MM.1S (cell line): ENCODE measurements around the gene NAIF1.

ENCODE experiments used
- EZH2 ChIP-seq: fragments of 300-600 bp; sonication (generic); optimal IDR thresholded peaks from 2 replicates; pipeline ENCODE3; 2017; ENCODE audit warnings: low read depth, mild to moderate bottlenecking, antibody characterized with exemption, low read length, mixed read lengths
- EZH2phosphoT487 ChIP-seq: fragments of 300-600 bp; sonication (generic); IDR thresholded peaks from 2 replicates; pipeline ENCODE4 v1.6.1; 2018; ENCODE audit warnings: antibody characterized with exemption, low read length
- TF ChIP-seq, protein P1 (sequence below): fragments of 300-600 bp; sonication (generic); IDR thresholded peaks from 2 replicates; pipeline ENCODE4 v1.5.1; 2016; ENCODE audit warnings: antibody characterized with exemption, low read length, mixed read lengths

DNA sequence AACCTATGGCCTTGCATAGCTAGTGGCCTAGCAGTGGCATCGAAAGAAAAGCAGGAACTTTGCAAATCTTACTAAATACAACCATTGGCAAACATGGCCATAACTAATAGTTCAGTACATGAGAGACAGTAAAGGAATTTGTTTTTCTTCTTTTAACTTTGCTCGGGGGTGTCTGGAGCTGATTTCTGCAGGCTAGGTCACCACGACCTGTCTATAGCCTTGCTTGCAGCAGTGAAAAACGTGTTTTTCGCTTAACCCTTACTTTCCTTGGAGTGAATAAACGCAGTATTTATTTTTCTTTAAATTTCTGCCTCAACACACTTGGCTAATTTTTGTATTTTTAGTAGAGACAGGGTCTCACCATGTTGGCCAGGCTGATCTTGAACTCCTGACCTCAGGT lies 19.9 kb downstream of the NAIF1 start:
- TF ChIP-seq, protein P1, sequence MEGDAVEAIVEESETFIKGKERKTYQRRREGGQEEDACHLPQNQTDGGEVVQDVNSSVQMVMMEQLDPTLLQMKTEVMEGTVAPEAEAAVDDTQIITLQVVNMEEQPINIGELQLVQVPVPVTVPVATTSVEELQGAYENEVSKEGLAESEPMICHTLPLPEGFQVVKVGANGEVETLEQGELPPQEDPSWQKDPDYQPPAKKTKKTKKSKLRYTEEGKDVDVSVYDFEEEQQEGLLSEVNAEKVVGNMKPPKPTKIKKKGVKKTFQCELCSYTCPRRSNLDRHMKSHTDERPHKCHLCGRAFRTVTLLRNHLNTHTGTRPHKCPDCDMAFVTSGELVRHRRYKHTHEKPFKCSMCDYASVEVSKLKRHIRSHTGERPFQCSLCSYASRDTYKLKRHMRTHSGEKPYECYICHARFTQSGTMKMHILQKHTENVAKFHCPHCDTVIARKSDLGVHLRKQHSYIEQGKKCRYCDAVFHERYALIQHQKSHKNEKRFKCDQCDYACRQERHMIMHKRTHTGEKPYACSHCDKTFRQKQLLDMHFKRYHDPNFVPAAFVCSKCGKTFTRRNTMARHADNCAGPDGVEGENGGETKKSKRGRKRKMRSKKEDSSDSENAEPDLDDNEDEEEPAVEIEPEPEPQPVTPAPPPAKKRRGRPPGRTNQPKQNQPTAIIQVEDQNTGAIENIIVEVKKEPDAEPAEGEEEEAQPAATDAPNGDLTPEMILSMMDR, result no peak
- TF ChIP-seq EZH2 (no peak), EZH2phosphoT487 (no peak)
